ENCODE measurements around the gene ABLIM2.

The ABLIM2 gene

DNA sequence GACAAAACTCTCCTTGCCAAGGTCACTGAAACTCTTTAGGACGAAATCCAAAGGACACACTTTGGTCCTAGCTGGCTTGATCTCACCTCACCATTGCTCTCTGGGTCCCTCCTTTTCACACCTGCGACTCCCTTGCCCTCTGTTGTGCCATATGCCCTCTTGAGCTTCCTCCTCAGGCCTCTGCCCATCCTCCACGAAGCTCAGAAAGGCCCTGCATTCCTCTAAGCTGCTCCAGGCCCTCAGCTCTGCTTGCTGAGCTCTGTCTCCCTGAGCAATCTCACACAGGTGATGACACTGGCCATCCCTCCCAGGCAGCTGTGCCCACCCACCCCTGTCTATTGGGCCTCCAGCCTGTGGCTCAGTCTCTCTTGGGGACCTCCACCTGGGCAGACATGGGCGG is 208.9 kb downstream of the ABLIM2 start:
- ATAC-seq: peak; percentile 51
- no peak for TF ChIP-seq RARB (CRISPR knock-in tag; IDR thresholded peaks at IDR 0.05)
- TF ChIP-seq ZNF70 (CRISPR knock-in tag; IDR thresholded peaks at IDR 0.05): no peak
- no peak for TF ChIP-seq PPARA (CRISPR knock-in tag; IDR thresholded peaks at IDR 0.05; ENCODE audit: borderline replicate concordance)
- TF ChIP-seq ZNF8 (CRISPR knock-in tag; IDR thresholded peaks at IDR 0.05): no peak
- TF ChIP-seq, protein P1, sequence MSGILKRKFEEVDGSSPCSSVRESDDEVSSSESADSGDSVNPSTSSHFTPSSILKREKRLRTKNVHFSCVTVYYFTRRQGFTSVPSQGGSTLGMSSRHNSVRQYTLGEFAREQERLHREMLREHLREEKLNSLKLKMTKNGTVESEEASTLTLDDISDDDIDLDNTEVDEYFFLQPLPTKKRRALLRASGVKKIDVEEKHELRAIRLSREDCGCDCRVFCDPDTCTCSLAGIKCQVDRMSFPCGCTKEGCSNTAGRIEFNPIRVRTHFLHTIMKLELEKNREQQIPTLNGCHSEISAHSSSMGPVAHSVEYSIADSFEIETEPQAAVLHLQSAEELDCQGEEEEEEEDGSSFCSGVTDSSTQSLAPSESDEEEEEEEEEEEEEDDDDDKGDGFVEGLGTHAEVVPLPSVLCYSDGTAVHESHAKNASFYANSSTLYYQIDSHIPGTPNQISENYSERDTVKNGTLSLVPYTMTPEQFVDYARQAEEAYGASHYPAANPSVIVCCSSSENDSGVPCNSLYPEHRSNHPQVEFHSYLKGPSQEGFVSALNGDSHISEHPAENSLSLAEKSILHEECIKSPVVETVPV (CRISPR knock-in tag; IDR thresholded peaks at IDR 0.05): no peak
- no peak for TF ChIP-seq ARNTL (CRISPR knock-in tag; IDR thresholded peaks at IDR 0.05; ENCODE audit: borderline replicate concordance, low read depth)
- TF ChIP-seq, protein P2, sequence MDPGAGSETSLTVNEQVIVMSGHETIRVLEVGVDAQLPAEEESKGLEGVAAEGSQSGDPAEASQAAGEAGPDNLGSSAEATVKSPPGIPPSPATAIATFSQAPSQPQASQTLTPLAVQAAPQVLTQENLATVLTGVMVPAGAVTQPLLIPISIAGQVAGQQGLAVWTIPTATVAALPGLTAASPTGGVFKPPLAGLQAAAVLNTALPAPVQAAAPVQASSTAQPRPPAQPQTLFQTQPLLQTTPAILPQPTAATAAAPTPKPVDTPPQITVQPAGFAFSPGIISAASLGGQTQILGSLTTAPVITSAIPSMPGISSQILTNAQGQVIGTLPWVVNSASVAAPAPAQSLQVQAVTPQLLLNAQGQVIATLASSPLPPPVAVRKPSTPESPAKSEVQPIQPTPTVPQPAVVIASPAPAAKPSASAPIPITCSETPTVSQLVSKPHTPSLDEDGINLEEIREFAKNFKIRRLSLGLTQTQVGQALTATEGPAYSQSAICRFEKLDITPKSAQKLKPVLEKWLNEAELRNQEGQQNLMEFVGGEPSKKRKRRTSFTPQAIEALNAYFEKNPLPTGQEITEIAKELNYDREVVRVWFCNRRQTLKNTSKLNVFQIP (CRISPR knock-in tag; IDR thresholded peaks at IDR 0.05; ENCODE audit: borderline replicate concordance, low read depth): no peak
- TF ChIP-seq ZNF565 (CRISPR knock-in tag; conservative IDR thresholded peaks at IDR 0.05; ENCODE audit: low read depth): no peak
- TF ChIP-seq TOX (CRISPR knock-in tag; IDR thresholded peaks at IDR 0.05; ENCODE audit: borderline replicate concordance): no peak
- TF ChIP-seq ISL1 (CRISPR knock-in tag; IDR thresholded peaks at IDR 0.05): no peak

DNA sequence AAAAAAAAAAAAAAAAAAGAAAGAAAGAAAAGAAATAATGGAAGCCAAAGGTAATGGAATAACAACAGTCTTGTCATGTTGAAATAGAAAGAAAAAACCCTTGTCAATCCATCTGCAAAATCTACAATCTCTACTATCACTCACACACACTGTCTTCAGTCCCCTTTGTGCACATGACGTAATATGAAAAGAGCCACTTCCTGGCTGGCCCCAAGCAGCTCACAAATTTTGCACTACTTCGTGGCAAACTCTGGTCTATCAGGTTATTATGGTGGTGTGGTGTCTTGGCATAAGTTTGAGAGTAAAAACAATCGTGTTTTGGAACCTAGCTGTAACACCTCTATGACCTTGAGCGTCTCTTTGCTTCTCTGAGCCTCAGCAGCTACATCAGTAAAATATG is 210.7 kb downstream of the ABLIM2 start:
- TF ChIP-seq TOX (CRISPR knock-in tag; IDR thresholded peaks at IDR 0.05; ENCODE audit: borderline replicate concordance) (no peak), GLIS3 (CRISPR knock-in tag; IDR thresholded peaks at IDR 0.05) (no peak), BACH2 (CRISPR knock-in tag; IDR thresholded peaks at IDR 0.05; ENCODE audit: borderline replicate concordance) (no peak), ARNTL (CRISPR knock-in tag; IDR thresholded peaks at IDR 0.05; ENCODE audit: borderline replicate concordance, low read depth) (no peak)
- TF ChIP-seq, protein P3, sequence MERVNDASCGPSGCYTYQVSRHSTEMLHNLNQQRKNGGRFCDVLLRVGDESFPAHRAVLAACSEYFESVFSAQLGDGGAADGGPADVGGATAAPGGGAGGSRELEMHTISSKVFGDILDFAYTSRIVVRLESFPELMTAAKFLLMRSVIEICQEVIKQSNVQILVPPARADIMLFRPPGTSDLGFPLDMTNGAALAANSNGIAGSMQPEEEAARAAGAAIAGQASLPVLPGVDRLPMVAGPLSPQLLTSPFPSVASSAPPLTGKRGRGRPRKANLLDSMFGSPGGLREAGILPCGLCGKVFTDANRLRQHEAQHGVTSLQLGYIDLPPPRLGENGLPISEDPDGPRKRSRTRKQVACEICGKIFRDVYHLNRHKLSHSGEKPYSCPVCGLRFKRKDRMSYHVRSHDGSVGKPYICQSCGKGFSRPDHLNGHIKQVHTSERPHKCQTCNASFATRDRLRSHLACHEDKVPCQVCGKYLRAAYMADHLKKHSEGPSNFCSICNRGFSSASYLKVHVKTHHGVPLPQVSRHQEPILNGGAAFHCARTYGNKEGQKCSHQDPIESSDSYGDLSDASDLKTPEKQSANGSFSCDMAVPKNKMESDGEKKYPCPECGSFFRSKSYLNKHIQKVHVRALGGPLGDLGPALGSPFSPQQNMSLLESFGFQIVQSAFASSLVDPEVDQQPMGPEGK (CRISPR knock-in tag; IDR thresholded peaks at IDR 0.05; ENCODE audit: borderline replicate concordance): no peak
- no peak for ATAC-seq

DNA sequence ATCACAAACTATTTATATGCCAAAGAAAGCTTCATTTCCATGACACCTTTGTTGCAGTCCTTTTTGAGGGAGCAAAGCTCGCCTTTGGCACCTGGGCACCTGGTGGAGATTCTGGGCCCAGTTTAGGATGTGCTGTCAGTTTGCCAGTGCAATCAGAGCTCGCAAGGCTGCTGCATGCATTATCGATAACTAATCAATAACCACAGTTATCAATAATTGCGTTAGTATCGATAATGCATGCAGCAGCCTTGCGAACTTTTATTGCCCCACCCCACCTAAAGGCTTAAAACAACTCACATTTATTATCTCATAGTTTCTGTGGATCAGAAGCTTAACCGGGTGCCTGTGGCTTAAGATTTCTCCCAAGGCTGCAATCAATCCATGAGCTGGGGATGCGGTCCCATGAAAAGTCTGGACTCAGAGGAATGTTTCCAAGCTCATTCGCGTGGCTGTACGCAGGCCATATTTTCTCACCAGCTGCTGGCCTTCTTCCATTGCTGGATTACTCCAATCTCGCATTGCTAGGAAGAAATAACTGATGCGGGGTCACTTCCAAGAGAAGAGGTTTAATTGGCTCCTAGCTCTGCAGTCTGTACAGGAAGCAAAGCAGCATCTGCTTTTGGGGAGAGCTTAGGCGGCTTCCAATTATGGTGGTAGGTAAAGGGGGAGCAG is 212.8 kb downstream of the ABLIM2 start:
- no peak for ATAC-seq
- TF ChIP-seq, protein P2 (CRISPR knock-in tag; IDR thresholded peaks at IDR 0.05; ENCODE audit: borderline replicate concordance, low read depth): no peak
- TF ChIP-seq, protein P1 (CRISPR knock-in tag; IDR thresholded peaks at IDR 0.05): no peak
- TF ChIP-seq ZNF565 (CRISPR knock-in tag; conservative IDR thresholded peaks at IDR 0.05; ENCODE audit: low read depth) (no peak), GLIS3 (CRISPR knock-in tag; IDR thresholded peaks at IDR 0.05) (no peak), TCF4 (CRISPR knock-in tag; IDR thresholded peaks at IDR 0.05; ENCODE audit: borderline replicate concordance) (no peak), OSR1 (CRISPR knock-in tag; IDR thresholded peaks at IDR 0.05) (no peak), RARB (CRISPR knock-in tag; IDR thresholded peaks at IDR 0.05) (no peak)
- TF ChIP-seq, protein P3 (CRISPR knock-in tag; IDR thresholded peaks at IDR 0.05; ENCODE audit: borderline replicate concordance): no peak

Measured in SK-N-SH treated with all-trans-retinoic acid at 6 μM for 48 hours (cell line).